GM19395 (cell line): ENCODE data around the gene MBD1.
"Not testable (repeated sequence)": the region's sequence is repeated elsewhere in the genome, so short reads cannot be mapped to it uniquely, and the experiment has no call there.

ENCODE experiments used
- ATAC-seq: cut with Tn5 transposase; IDR thresholded peaks from one replicate; pipeline ENCODE4 v1.9.1; 2021; ENCODE audit warnings: mild to moderate bottlenecking, moderate library complexity; ENCODE audit not compliant: unreplicated experiment

MBD1 gene

DNA sequence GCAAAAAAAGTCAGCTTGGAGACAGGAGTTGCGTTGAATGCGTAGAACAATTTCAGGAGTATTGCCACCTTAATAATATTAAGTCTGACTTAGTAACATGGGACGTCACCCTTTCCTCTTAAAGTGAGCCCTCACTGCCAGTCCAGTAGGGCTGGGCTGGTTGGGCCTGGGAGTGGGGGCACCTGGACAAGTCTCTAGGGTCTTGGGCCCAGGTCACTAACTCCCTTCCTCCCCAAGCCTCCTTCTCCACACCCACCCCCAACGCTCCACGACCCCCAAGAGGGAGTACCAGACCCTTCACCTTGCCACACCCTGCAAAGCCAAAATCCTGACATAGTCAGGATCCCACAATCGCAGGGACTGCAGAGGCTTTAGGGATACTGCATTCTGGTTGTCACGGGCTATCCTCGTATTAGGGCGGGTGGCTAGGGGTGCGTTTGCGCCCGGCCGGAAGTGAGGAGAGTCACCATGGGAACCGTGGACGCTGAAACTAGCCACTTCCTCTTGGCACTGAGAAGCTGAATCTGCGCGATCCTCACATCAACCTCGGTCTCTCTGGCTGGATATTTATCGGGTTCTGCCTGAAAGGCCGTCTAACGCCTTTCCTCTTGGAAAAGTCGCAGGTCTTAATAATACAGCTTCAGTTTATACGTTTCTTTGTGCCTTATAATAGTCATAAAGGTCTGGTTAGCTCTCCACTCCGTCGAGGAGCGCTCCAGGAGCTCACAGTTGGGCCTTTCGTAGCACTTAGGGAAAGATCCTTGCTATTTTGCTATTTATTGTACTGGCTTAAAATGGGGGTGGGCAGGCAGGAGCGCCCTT is 16.5 kb upstream of the MBD1 start:
- ATAC-seq: peak; percentile 100

DNA sequence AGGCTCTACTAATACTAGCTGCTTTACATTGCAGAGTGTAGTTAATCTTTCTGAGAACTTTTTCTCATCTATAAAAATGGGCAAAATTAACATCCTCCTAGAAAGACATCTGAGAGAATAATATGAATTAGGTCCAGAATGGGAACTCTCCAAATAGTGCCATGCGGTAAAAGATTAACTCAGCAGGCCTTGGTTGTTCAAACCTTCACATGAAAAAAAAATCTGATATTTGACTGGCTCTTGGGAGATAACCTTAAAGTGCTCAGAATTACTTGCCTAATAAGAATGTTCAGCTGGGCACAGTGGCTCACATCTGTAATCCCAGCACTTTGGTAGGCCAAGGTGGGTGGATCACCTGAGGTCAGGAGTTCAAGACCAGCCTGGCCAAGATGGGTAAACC is 11.7 kb upstream of the MBD1 start:
- ATAC-seq: no peak

DNA sequence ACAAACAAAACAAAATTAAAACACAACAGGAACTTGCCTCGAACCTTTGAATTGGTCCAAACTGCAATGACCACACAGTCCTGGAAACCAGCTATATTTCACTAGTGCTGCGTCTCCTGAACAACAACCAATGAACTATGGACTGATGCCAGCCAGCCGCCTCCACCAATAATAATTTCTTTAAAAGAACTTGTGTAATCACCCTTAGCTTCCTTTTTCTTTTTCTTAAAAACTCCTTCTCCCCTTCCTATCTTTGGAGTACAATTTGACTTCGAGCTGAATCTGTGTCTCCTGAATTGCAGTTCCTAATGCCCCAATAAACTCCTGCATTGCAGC is 7.8 kb upstream of the MBD1 start:
- no peak for ATAC-seq

DNA sequence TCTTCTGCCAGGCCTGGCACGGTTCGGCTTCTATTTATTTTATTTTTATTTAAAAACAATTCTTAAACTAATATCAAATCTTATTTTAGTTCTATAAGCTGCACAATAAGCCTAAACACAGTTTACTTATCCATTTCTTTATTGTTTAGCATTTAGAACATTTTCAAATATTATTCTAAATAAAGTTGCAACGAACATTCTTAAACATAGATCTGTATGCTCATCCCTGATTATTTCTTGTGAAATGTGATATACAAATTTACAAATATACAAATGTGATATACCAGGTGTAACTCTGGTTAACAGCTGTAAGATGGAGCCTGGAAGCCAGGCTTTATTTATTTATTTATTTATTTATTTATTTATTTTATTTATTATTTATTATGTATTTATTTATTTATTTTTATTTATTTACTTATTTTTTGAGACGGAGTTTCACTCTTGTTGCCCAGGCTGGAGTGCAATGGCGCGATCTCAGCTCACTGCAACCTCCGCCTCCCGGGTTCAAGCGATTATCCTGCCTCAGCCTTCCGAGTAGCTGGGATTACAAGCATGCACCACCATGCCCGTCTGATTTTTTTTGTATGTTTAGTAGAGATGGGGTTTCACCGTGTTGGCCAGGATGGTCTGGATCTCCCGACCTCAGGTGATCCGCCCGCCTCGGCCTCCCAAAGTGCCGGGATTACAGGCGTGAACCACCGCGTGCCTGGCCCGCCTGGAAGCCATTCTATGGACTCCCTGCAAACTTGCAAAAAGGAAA is 7.2 kb upstream of the MBD1 start:
- ATAC-seq: not testable (repeated sequence)

DNA sequence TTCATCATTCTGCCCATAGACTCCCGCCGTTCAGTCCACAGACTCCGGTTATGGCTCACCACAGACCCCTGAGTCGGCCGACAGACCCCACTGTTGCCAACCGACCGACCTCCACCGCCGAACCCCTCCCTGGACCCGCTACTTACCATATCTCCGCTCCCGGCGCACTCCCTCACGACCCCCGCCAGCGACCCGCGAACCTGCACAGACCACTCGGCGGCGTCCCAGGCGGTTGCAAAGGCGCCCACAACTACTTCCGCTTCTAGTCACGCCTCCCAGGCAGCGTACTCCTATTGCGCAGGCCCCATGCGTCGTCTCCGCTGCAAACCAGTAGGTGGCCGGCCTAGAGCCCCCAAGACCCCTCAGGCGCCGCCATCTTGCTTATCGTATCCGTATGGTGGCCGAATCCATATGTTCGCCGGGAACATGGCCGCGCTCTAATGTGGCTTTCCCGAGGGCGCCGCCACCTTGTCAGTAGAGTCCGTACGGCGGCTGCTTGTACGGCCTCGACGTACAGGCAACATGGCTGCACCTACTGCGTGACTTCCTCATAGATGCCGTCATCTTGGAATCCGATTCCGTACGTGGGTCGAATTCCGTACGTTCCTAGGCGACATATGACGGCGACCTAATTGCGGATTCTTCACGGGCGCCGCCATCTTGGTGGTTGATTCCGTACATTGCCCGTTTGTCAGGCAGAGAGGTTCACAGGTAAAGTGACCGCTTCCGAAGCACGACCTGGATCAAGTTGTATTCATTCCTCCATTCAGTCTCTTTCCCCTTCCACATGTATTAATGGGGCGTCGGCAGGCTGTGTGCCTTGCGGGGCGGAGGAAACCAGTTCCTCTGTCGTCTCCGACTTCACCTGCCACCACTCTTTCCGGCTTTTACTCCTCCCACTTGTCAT is 6.4 kb upstream of the MBD1 start, which contains the start of gene CXXC1:
Gene CXXC1, minus strand, starts transcription at position 252 of the 907 bp plus-strand sequence. Its CDS starts 103 bp downstream, at position 149.
- peak; percentile 90 for ATAC-seq

DNA sequence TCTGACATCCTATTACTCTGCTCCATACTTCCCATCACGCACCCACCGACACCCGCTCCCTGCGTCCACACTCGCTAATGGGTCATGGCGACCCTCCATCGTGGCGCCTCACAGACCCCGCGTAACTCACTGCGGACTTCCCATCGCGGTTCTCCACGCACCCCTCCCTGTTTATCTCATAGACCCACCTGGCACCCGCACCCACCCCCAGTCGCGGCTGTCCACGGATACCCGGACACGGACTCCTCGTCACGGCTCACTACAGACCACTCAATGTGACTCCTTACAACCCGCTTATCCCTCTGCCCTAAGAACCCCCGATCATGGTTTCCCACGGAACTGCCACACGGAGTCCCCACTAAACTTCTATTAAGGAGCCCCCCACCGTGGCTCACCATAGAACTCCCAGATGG is 5.7 kb upstream of the MBD1 start:
- ATAC-seq: peak; percentile 3

DNA sequence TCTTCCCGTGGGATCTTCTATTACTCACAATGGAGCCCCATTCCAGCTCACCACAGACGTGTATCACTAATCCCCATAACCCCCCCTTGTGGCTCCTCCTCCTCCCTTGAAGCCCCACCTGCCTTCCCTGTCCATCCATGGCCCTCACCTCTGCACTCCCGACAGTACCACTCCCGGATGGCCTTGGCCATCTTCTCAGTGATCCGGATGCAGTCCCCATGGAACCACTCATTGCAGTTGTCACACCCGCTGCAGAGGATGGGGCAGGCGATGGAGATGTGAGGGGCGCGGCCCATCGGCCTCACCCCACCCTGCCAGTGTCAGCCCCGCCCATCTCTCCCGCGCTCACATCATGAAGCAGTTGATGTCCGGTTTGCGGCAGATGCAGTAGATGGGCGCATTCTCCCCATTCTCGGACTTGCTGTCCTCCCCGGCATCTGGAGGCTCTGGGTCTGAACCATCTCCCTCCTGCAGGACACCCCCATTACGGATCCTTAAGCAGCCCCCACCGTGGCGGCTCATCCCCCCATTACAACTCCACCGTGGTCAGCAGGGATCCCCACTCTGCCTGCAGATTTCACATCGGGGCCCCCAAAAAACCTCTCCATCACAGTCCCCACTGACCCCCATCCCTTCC is 5.2 kb upstream of the MBD1 start:
- ATAC-seq: no peak

DNA sequence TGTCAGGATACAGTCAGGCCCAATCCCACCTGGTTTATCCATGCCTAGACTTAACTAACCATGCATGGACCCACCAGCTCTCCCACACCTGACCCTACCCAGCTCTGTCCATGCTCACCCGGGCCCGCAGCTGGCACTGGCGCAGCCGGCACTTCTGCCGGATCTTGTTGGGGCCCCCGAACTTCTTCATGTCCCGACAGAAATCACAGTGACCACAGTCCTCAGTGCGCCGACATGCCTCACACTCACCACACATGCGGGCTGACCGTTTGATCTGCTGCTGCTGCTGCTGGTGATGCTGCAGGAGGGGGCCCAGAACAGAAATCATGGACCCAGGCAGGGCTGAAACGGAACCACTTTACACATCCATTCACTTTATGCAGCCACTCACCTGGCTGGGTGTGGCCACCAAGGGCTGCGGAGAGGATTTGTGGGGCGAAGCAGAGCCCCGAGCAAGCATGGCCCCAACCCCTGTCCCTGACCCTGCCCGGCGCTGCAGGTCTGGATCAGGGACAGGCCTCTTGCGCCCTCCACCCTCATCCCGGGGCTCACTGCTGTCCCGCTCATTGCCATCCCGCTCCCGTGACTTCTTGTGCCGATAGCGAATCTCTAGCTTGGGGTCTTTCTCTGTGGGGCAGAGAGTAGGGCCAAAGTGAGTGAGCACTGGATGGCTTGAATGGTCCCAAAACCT is 4.5 kb upstream of the MBD1 start:
- no peak for ATAC-seq

DNA sequence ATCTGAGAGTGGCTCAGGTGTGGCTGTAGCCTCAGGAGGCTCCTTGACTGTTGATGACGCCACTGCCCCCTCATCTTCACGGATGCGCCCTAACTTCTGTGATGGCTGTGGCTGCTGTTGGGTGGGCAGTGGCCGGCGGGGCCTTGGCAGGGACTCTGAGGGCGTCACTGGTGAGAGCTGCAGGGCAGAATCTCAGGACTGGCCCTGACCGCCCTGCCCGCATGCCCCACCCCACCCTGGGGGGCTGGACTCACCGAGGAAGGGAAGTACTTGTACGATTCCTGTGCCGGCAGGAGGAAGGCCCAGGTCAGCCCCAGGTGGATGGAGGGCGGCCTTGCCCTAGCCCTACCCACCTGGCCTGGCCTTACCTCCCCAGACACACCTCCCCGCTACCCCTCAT is 3.7 kb upstream of the MBD1 start:
- no peak for ATAC-seq

DNA sequence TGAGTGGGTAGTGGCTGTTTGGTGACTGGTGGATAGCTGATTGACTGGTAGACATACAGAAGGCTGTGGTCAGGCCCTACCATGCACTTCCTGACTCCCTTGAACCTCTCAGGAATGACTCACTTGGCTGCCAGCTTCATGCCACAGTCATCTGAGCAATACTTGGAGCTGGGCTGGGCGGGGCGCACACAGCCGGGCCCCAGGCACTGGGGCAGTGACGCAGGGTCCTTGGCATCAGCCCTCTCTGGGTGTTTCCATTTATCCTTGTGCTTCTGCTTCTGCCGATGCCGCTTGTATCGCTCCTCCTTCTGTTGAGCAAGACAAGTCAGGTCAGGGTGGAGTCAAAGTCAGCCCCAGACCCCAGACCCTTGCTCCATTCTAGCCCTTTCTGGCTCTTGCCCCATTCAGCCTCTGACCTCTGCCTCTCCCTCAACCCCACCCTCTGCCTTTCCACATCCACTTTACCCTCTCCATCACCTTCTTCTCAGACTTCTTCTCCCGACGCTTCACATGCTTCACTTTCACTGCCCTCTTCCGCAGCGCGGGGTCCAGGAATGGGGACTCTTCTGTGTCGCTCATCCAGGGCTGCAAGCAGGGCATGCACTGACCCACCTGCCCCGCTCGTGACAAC is 3.0 kb upstream of the MBD1 start:
- no peak for ATAC-seq

DNA sequence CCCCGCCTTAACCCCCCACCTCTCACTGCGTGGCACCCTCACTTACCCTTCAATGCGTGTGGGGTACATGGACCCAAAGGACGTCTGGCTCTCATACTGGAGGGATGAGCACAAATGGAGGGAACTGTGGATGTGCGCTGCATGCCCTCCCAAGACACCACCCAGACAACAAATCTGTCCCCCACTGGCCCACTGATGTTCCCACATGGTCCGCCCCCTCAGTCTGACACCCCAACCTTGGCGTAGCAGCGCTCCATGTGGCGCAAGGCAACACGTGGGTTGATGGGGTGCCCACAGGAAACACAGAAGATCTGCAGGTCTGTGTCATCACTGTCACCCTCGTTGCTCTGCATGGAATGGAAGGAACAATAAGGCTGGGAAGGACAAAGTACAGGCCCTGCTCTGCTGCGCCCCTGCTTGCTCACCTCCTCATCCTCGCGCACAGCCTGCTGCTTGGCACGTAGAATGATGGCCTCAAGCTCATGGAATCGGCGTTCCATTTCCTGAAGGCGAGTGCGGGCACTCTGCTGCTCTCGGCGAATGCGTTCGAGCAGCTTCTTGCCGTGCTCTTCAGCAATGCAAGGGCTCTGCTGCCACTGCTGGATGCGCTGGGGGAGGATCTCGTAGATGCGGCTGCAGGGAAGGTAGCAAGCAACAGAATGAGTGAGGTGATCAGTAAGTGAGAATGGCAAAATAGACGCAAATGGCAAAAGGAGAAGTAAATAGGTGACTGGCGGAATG is 2.3 kb upstream of the MBD1 start:
- no peak for ATAC-seq

DNA sequence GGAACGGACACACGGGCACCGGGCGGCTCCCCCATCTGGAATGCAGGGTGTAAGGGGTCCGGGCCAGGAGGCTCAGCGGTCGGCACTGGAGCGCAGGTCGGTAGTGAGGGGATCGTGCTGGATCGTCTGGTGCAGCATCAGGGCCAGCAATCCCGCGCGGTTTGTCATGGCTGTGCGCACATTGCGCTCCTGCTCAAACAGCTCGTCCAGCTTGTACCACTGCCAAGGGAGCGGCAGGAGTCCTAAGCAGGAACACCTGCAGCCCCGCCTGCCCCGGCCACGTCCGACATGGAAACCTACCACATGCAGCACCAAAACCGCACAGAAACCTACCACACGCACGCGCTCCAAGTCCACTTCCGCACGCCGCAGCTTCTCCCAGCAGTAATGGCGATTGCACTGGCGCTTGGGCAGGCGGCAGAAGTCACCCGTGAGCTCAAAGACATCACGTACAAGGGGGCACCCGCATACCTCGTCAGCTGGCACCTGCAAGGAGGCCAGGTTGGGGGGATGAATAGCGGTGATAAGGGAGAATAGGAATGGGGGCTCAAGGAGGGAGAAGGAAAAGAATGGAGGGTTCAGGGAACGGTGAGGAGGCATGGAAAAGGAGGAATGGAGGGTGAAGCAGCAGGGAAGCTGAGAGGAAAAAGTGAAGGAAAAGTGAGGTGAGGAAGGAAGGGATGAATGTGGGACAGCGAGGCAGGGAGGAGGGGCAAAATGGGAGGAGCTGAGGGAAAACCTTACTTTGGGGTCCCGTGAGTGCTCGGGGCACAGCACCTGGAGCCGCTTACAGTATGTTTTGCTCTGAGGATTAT is 1.4 kb upstream of the MBD1 start:
- ATAC-seq: no peak

DNA sequence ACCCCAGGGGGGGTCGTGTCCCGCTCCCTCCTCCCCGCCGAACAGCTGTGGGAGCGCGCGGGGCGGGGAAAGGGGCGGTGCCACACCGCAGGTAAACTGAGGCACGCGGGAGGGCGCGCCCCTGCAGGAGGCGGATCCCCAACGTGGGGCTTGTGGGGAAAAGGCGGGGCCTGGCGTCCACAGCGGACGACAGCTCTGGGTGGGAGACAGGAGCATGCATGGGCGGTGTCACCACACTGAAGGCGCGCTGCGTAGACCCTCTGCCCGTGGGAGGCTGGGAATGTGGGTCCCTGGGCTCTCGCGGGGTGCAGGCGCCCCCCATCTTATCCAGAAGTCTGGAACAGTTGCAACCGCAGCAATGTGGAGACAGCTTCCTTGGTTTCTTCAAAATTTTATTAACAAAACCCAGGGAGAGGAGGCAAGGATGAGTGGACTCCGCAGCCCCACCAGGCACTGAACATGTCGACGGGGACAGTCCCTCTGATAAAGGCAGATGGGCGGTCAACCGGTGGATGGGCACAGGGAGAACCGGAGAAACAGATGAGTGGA is 723 bp upstream of the MBD1 start:
- no peak for ATAC-seq

DNA sequence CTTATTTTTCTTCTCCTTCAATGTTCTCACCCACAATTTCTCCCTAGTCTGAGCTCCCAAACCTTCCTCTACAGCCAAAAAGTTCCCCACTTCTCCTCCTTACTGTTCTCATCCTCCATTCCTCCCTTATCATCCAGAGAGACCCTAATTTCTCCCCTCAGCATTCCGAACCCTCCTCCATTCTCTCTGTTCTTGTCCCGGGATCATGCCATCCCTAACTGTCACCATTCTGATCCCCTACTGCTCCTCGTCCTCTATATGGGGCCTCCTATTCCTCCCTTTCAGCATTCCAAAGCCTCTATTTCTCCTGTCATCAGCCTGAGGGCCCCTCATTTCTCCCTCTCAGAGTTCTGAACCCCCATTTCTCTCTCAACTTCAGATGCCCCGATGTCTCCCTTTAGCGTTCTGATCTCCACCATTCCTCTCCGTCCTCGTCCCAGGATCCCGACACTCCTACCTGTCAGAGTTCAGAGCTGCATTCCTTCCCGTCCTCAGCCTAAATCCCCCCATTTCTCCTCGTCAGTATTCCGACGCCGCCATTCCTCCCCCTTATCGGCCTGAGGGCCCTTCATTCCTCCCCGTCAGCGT is 522 bp downstream of the MBD1 start:
- no peak for ATAC-seq

DNA sequence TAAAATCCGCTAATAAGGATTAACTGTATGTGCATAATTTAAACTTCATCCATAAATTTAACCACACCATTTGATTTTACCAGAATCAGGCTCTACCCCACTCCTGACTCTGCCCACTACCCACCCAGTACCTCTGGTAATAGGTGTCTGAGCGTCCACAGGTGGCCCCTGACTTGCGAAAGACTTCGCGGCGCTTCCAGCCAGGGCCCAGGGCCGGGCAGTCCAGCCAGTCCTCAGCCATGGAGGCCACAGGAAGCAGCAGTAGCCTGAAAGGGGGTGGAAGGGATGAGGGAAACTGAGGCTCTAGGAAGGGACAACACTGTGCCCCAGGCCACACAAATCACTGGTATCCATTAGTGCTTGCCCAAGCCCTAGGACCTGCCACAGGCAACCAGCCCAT is 1.6 kb downstream of the MBD1 start:
- ATAC-seq: no peak

DNA sequence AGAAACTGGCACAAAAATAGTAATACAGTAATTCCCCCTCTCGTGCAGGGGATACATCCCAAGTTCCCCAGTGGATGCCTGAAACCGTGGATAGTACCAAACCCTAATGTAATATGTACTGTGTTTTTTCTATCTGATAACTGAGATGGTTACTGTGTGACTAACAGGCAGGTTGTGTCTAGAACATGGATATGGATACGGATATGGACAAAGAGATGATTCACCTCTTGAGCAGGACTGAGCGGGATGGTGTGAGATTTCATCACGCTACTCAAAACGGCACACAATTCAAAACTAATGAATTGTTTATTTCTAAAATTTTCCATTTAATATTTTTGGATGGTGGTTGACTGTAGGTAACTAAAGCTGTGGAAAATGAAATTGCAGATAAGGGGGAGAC is 3.4 kb downstream of the MBD1 start:
- ATAC-seq: no peak

DNA sequence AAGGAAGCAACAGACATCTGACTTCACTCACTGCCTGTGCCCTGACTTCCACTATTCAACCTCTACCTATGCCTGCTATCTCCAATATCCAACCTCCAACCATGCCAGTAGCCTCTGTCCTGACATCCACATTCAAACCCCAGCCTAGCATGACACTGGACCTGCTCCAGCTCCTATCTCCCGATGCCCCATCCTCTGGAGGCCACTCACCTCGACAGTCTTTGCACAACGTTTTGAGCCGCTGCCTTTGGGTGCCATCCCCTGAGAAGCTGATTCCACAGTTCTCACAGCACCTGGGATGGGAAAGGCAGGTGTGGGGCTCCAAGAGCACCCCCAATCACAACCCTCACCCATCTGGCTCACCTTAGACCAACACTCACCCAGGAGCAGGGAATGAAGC is 4.9 kb downstream of the MBD1 start:
- no peak for ATAC-seq
